ENCODE measurements around the gene SENP2.

The SENP2 gene

DNA sequence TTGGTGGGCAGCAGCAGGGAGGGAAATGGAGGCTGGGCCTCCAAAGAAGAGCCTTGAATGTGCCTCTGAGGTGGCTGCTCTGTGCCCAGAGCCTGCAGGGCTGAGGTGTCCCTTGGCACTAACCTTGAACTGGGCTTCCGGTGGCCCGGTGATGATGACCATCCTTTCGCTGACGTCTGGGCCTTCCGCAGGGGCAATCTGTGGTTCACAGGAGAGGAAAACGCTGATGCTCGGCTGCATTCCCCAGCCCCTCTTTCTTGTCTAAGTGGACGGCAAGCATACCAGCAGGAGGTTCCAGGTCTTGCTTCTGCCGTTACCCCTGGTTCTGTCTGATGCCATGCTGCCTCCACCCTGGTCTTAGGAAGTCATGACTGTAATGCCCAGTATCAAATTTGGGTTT lies 65.9 kb downstream of the SENP2 start:
- peaks cover 82% of the 10 kb centered on the region for H3K36me3 Mint-ChIP-seq (ENCODE audit: low read depth)
- H3K4me1 Mint-ChIP-seq, result peaks cover 7% of the 10 kb centered on the region
- TF ChIP-seq, protein P1, sequence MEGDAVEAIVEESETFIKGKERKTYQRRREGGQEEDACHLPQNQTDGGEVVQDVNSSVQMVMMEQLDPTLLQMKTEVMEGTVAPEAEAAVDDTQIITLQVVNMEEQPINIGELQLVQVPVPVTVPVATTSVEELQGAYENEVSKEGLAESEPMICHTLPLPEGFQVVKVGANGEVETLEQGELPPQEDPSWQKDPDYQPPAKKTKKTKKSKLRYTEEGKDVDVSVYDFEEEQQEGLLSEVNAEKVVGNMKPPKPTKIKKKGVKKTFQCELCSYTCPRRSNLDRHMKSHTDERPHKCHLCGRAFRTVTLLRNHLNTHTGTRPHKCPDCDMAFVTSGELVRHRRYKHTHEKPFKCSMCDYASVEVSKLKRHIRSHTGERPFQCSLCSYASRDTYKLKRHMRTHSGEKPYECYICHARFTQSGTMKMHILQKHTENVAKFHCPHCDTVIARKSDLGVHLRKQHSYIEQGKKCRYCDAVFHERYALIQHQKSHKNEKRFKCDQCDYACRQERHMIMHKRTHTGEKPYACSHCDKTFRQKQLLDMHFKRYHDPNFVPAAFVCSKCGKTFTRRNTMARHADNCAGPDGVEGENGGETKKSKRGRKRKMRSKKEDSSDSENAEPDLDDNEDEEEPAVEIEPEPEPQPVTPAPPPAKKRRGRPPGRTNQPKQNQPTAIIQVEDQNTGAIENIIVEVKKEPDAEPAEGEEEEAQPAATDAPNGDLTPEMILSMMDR (IDR thresholded peaks at IDR 0.05; ENCODE audit: unreplicated experiment in 3 of 3), result no peak
- H3K27ac Mint-ChIP-seq, result peak overlapping the region in 1 of 3 experiments; percentile 46
- no peaks in the 10 kb centered on the region for H3K27me3 Mint-ChIP-seq (ENCODE audit: low read depth)
- H3K9me3 Mint-ChIP-seq, result no peaks in the 10 kb centered on the region
- no peak overlapping the region for H3K4me3 Mint-ChIP-seq

DNA sequence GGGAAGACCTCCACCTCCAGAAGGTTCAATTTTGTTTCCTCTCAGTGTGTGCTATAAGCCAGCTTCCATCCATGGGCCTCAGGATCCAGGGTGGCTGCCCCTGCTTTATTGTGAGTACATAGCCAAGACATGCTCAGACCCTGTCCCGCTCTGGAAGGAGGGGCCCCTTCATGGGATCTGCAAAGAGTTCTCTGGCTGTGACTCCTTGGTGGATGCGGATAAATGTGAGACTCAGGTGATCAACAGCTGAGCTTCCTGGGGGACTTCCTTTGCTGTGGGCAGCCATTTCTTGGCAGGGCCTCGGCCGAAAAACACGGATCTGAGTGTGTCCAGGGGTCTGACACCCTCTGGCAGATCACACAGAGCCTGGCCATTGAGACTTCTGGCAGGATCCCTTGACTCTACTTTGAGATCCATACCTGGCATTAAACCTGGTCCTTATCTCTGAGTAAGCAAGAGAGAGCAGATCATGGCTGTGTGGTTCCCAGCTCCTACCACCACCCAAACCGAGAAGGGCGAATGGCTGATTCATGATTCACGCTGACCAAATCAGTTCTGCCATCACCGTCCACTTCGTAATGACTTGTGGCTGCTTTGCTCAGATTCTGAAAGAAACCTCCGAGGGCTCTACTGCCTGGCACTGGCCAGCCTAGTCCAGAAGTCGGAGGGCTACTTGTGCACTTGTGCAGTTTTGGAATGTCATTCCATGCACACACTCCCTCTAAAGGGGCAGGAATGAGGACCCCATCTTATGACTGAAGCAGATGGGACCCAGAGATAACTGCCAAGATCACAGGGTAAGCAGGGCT lies 68.1 kb downstream of the SENP2 start:
- Mint-ChIP-seq H3K36me3 (ENCODE audit: low read depth) (peaks cover 81% of the 10 kb centered on the region), H3K4me3 (no peak overlapping the region), H3K27ac (no peak overlapping the region), H3K9me3 (no peaks in the 10 kb centered on the region), H3K27me3 (ENCODE audit: low read depth) (no peaks in the 10 kb centered on the region), H3K4me1 (no peaks in the 10 kb centered on the region)
- TF ChIP-seq, protein P1 (IDR thresholded peaks at IDR 0.05; ENCODE audit: unreplicated experiment in 3 of 3), result no peak

DNA sequence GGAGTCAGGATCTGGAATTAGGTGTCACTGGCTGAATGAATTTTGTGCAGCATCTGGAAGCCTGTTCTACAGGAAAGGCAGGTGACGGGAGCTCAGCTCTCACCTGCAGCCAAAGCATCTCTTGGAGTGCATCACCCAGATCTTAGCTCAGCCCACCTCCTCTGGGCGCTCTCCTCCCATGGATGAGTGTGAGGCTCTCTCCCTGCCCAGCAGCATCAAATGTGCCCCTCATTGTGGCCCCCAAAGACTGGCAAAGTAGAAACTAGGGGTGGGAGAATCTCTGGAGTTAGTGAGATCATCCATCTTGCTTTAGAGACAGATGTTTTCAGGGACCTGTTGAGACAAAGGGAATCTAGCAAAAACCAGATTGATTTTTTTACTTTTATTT lies 68.7 kb downstream of the SENP2 start:
- H3K4me1 Mint-ChIP-seq, result no peaks in the 10 kb centered on the region
- no peaks in the 10 kb centered on the region for H3K27me3 Mint-ChIP-seq (ENCODE audit: low read depth)
- H3K36me3 Mint-ChIP-seq (ENCODE audit: low read depth), result peaks cover 82% of the 10 kb centered on the region
- TF ChIP-seq, protein P1 (IDR thresholded peaks at IDR 0.05; ENCODE audit: unreplicated experiment in 3 of 3), result no peak
- H3K4me3 Mint-ChIP-seq, result no peak overlapping the region
- H3K27ac Mint-ChIP-seq, result no peak overlapping the region
- no peaks in the 10 kb centered on the region for H3K9me3 Mint-ChIP-seq

DNA sequence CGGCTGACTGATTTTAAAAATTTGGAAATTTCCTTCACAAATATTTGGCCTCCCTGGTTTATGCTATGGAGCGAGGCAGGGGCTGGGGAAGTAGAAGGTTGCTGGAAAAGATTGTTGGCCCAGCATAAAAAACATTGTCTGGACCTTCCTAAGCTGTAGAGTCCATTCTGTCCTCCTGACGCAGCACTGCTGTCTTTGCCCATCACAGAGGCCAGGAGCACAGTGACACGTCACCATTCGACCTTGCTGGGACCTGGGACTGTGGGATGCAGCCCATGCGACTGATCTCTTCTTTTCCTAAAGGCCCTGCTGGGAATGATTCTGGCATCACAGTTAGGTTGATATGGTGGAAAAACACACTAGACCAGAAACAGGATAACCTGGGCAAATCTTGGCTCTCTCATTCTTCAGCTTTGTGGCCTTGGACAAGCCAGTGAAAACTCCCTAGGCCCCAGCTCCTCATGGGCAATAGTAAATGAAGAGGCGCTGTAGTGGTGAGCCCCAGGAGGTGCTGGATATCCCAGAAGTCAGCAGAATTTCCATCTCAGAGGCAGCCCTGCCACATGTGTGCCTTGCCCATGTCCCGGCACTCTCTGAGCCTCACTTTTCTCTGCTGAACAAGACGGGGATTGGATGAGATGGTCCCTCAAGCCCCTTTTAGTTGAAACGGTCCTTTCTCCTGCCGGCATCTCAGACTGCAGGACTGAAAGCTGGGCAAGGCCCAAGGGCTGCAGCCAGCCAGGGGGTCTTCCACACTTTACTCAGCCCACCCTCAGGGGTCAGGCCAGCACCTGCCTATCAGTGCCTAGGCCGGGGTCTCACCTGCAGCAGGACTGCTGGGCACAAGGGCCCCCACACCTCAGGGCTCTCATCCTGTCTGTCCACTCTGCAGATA lies 69.6 kb downstream of the SENP2 start:
- no peaks in the 10 kb centered on the region for H3K27me3 Mint-ChIP-seq (ENCODE audit: low read depth)
- H3K4me1 Mint-ChIP-seq, result peaks cover 3% of the 10 kb centered on the region
- no peaks in the 10 kb centered on the region for H3K9me3 Mint-ChIP-seq
- TF ChIP-seq, protein P1 (IDR thresholded peaks at IDR 0.05; ENCODE audit: unreplicated experiment in 3 of 3), result no peak
- H3K4me3 Mint-ChIP-seq, result no peak overlapping the region
- no peak overlapping the region for H3K27ac Mint-ChIP-seq
- H3K36me3 Mint-ChIP-seq (ENCODE audit: low read depth), result peaks cover 84% of the 10 kb centered on the region

DNA sequence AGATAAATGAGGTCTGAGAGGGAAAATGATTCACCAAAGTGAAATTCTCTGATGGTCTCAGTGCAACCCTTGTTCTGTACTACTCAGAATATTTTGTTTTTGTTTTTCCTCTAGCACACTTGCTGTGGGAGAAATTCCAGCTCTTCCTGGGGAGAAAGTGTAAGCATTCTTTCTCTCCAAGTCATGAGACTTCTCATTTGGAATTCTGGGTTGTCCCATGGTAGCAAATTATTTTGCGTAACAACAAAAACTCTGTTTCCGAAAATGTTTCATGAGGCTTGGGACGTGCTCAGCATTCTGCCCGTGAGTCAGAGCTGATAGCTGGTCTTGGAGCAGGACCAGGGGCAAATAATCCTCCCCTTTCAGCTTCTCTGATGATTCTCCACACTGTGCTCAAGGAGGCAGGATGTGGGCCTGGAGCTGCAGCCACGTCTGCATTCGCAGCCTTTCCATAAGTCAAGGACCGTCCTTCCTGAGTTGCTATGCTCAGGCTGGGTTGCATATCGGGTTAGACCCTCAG lies 70.3 kb downstream of the SENP2 start:
- no peak overlapping the region for H3K27ac Mint-ChIP-seq
- TF ChIP-seq, protein P1 (IDR thresholded peaks at IDR 0.05; ENCODE audit: unreplicated experiment in 3 of 3), result no peak
- no peaks in the 10 kb centered on the region for H3K27me3 Mint-ChIP-seq (ENCODE audit: low read depth)
- H3K4me3 Mint-ChIP-seq, result no peak overlapping the region
- H3K36me3 Mint-ChIP-seq (ENCODE audit: low read depth), result peaks cover 78% of the 10 kb centered on the region
- peaks cover 5% of the 10 kb centered on the region for H3K4me1 Mint-ChIP-seq
- no peaks in the 10 kb centered on the region for H3K9me3 Mint-ChIP-seq
